PC-9 (cell line): ENCODE data around the gene ESPN. TPM values are rescaled to one million over a fixed set of nuclear protein-coding genes. Genes with fewer than 3 reads are reported as not detected.
"Not testable (repeated sequence)": the region's sequence is repeated elsewhere in the genome, so short reads cannot be mapped to it uniquely, and the experiment has no call there.

Experiments
- BruUV-seq: library from RNA; stranded (reverse); fragments of 400-500 nt; replicated peaks from 2 replicates; lab custom pipeline; 2021; lab: Mats Ljungman, UMichigan
- CTCF ChIA-PET: fragments of 300-600 bp; sonication (Branson Sonifier 250); formaldehyde crosslinking; loops from one replicate; lab custom pipeline; 2022; ENCODE audit warnings: antibody characterized with exemption; lab: Charles Lee
- POLR2A ChIA-PET: fragments of 300-600 bp; sonication (Branson Sonifier 250); formaldehyde crosslinking; loops from one replicate; lab custom pipeline; 2022; ENCODE audit warnings: antibody characterized with exemption; ENCODE audit not compliant: unreplicated experiment; lab: Charles Lee
- DNase-seq, 2 experiments: peaks; one replicate each; pipeline versions ENCODE4 v3.0.0 to v3.0.0-alpha.2; 2015 to 2022; ENCODE audit warnings: mixed read lengths in 1 of 2
- H2AFZ ChIP-seq: fragments of 200-600 bp; sonication (generic); 2 replicates; pipeline ENCODE4 v1.8.1; 2017; ENCODE audit warnings: antibody characterized with exemption
- H3F3A ChIP-seq: fragments of 200-600 bp; sonication (generic); 2 replicates; pipeline ENCODE4 v1.8.1; 2017; ENCODE audit warnings: antibody characterized with exemption, mild to moderate bottlenecking, low read depth; ENCODE audit not compliant: insufficient read depth
- H3K27ac ChIP-seq: fragments of 200-600 bp; sonication (generic); 2 replicates; pipeline ENCODE4 v1.6.1; 2016; ENCODE audit warnings: mixed run types
- H3K27me3 ChIP-seq: fragments of 200-600 bp; sonication (generic); 2 replicates; pipeline ENCODE4 v1.6.1; 2016; ENCODE audit warnings: low read depth, mixed run types; ENCODE audit not compliant: insufficient read depth
- H3K36me3 ChIP-seq: fragments of 200-600 bp; sonication (generic); 2 replicates; pipeline ENCODE4 v1.6.1; 2016; ENCODE audit warnings: low read depth, mixed run types
- H3K4me1 ChIP-seq: fragments of 200-600 bp; sonication (generic); replicated peaks from 2 replicates; pipeline ENCODE4 v1.6.1; 2016; ENCODE audit warnings: mixed run types; ENCODE audit not compliant: insufficient read depth
- H3K4me2 ChIP-seq: fragments of 200-600 bp; sonication (generic); 2 replicates; pipeline ENCODE4 v1.6.1; 2017; ENCODE audit warnings: mixed run types
- H3K4me3 ChIP-seq: fragments of 200-600 bp; sonication (generic); 2 replicates; pipeline ENCODE4 v1.6.1; 2016; ENCODE audit warnings: mixed run types
- H3K79me2 ChIP-seq: fragments of 200-600 bp; sonication (generic); 2 replicates; pipeline ENCODE4 v1.6.1; 2017; ENCODE audit warnings: low read depth, mixed run types
- H3K9me2 ChIP-seq: fragments of 200-600 bp; sonication (generic); 2 replicates; pipeline ENCODE4 v1.8.1; 2017; ENCODE audit warnings: mild to moderate bottlenecking; ENCODE audit not compliant: insufficient read depth
- H3K9me3 ChIP-seq: fragments of 200-600 bp; sonication (generic); 2 replicates; pipeline ENCODE4 v1.8.1; 2016; ENCODE audit warnings: low read depth; ENCODE audit not compliant: insufficient read depth
- H4K20me1 ChIP-seq: fragments of 200-600 bp; sonication (generic); 2 replicates; pipeline ENCODE4 v1.8.1; 2017; ENCODE audit not compliant: insufficient read depth
- CTCF ChIP-seq: fragments of 200-600 bp; sonication (generic); conservative IDR thresholded peaks from 2 replicates; pipeline ENCODE4 v1.6.1; 2017; ENCODE audit warnings: mixed run types, antibody characterized with exemption, mild to moderate bottlenecking, moderate library complexity
- EZH2 ChIP-seq: fragments of 200-600 bp; sonication (generic); IDR thresholded peaks from 2 replicates; pipeline ENCODE4 v1.8.0; 2017; ENCODE audit warnings: antibody characterized with exemption, low read depth
- intact Hi-C: fragments of 100-400 bp; cut with micrococcal nuclease; formaldehyde crosslinking; loops from one replicate; pipeline ENCODE4 v1.10.0; 2022; ENCODE audit not compliant: unreplicated experiment
- total RNA-seq: library from RNA; stranded (reverse); gene quantifications from 2 replicates; pipeline ENCODE4 v1.2.3, GENCODE V29; 2021

Gene ESPN
- total RNA-seq, 1 experiment from 2014 or later = 18.6 TPM

GRCh38 chr1:6392809-6393399 lies 31.7 kb upstream of the ESPN start:
- Histone ChIP-seq H3K36me3 (no peaks in the 10 kb centered on the region), H3K4me1 (peaks cover 4% of the 10 kb centered on the region; the same call in 1 of the 2 replicates), H3K79me2 (peaks cover 37% of the 10 kb centered on the region), H4K20me1 (no peaks in the 10 kb centered on the region), H2AFZ (peak overlapping the region; percentile 60; the same call in 1 of the 2 replicates), H3K27me3 (no peaks in the 10 kb centered on the region), H3K9me3 (no peaks in the 10 kb centered on the region), H3K4me3 (peak overlapping the region; percentile 60), H3K9me2 (no peaks in the 10 kb centered on the region), H3F3A (no peaks in the 10 kb centered on the region), H3K4me2 (peak overlapping the region; percentile 92), H3K27ac (no peak overlapping the region)
- intact Hi-C loops = loop anchor here (2.0 kb wide), 1 partner anchor 34 kb away; no protein-coding TSS in a partner anchor
- TF ChIP-seq CTCF = no peak
- TF ChIP-seq EZH2 = no peak
- CTCF ChIA-PET = interaction anchor here (0.7 kb wide), 2 partner anchors 45 to 1123 kb away, joined by 7 read pairs; no protein-coding TSS in a partner anchor
- no peak for DNase-seq
- BruUV-seq = no TSS peak
- POLR2A ChIA-PET = interaction anchor here (0.5 to 0.7 kb wide), 5 partner anchors 34 to 1422 kb away, joined by 4 to 17 read pairs (median 9); no protein-coding TSS in a partner anchor

GRCh38 chr1:6393400-6394187 lies 31.0 kb upstream of the ESPN start, which contains the start of gene ACOT7:
ACOT7 (minus strand) TSS chr1:6393767; CDS start chr1:6393399, 368 bp downstream.
- H3K36me3 ChIP-seq = no peaks in the 10 kb centered on the region
- no peaks in the 10 kb centered on the region for H3K9me2 ChIP-seq
- H3K4me3 ChIP-seq = peak within 1 kb of the TSS; percentile 60
- peak within 1 kb of the TSS; percentile 92 for H3K4me2 ChIP-seq
- no peak for TF ChIP-seq EZH2
- TF ChIP-seq CTCF = no peak
- no peaks in the 10 kb centered on the region for H4K20me1 ChIP-seq
- intact Hi-C loops = loop anchor here (2.0 kb wide), 1 partner anchor 35 kb away; no protein-coding TSS in a partner anchor
- H3K27me3 ChIP-seq = no peaks in the 10 kb centered on the region
- H3K4me1 ChIP-seq = peaks cover 4% of the 10 kb centered on the region; the same call in 1 of the 2 replicates
- peaks cover 35% of the 10 kb centered on the region for H3K79me2 ChIP-seq
- no peaks in the 10 kb centered on the region for H3K9me3 ChIP-seq
- ChIA-PET POLR2A (interaction anchor here (0.6 to 0.7 kb wide), 6 partner anchors 9 to 1422 kb away, joined by 6 to 17 read pairs (median 10); no protein-coding TSS in a partner anchor), CTCF (interaction anchor here (0.5 to 1.2 kb wide), 4 partner anchors 32 to 1122 kb away, joined by 3 to 14 read pairs (median 7); no protein-coding TSS in a partner anchor)
- H3F3A ChIP-seq = no peaks in the 10 kb centered on the region
- peak; percentile 69 to 86 for DNase-seq
- H3K27ac ChIP-seq = peak within 1 kb of the TSS; percentile 69
- no TSS peak for BruUV-seq
- peak within 1 kb of the TSS; percentile 81 for H2AFZ ChIP-seq

- BruUV-seq, H2AFZ ChIP-seq, H3K36me3 ChIP-seq, H3K4me2 ChIP-seq, H3K27ac ChIP-seq, H4K20me1 ChIP-seq, intact Hi-C loops, H3K27me3 ChIP-seq, H3K9me2 ChIP-seq, H3K9me3 ChIP-seq, POLR2A ChIA-PET, H3K4me1 ChIP-seq, H3F3A ChIP-seq, DNase-seq, H3K4me3 ChIP-seq: not testable (repeated sequence)
- CTCF ChIA-PET = interaction anchor here (0.9 kb wide), 1 partner anchor 45 kb away, joined by 3 read pairs; no protein-coding TSS in a partner anchor
- H3K79me2 ChIP-seq = peaks cover 25% of the 10 kb centered on the region; the same call in 1 of the 2 replicates
Observed at GRCh38 chr1:6395130-6395529, 29.4 kb upstream of the ESPN start.

GRCh38 chr1:6395781-6396244 lies 28.8 kb upstream of the ESPN start:
- POLR2A ChIA-PET, H2AFZ ChIP-seq, DNase-seq, H3K9me2 ChIP-seq, H3K4me2 ChIP-seq, H3K4me3 ChIP-seq, H3K4me1 ChIP-seq, intact Hi-C loops, H3F3A ChIP-seq, H3K9me3 ChIP-seq, H3K27ac ChIP-seq, CTCF ChIA-PET, BruUV-seq, H4K20me1 ChIP-seq, H3K36me3 ChIP-seq, H3K27me3 ChIP-seq: not testable (repeated sequence)
- peaks cover 19% of the 10 kb centered on the region; the same call in 1 of the 2 replicates for H3K79me2 ChIP-seq
